ENCODE results near the gene ZNF639. TPM values are rescaled to one million over a fixed set of nuclear protein-coding genes. Genes with fewer than 3 reads are reported as not detected.

Gene ZNF639
- total RNA-seq, 6 experiments from 2014 or later: 12.0 to 20.7 (median 14.7) TPM

DNA sequence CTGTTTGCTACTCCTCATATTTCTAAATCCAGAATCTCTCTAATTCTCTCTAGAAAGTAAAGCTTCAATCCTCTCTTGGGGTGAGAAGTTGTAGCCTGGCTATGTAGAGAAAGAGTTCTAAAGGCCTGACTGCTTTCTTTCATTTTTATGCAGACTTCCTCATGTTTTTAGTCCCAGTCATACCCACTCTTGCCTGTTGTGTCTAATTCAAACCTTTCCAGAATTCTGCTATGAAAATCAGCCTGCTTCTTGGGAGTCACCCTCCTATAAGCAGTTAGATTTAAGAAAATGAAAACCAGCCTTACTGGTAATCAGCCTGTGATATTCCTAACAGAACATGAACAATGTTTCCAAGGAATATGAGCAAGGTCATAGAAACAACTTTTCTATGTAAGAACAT lies 14.8 kb upstream of the ZNF639 start:
- no peak for TF ChIP-seq CTCF (IDR thresholded peaks at IDR 0.05)
- TF ChIP-seq POLR2A (IDR thresholded peaks at IDR 0.05): no peak
- Histone ChIP-seq H3K27ac (no peak overlapping the region), H3K36me3 (no peaks in the 10 kb centered on the region), H3K4me1 (no peaks in the 10 kb centered on the region), H3K4me3 (no peak overlapping the region), H3K27me3 (no peaks in the 10 kb centered on the region), H3K9me3 (no peaks in the 10 kb centered on the region)
- DNase-seq (no peak), ATAC-seq (no peak)
- intact Hi-C loops (cut with DNase I): no loop called here

- no peaks in the 10 kb centered on the region for H3K27me3 ChIP-seq
- intact Hi-C loops (cut with DNase I): loop anchor here in 1 of 2 donors (10.0 kb wide), 1 partner anchor 295 kb away; no protein-coding TSS in a partner anchor
- H3K4me1 ChIP-seq: no peaks in the 10 kb centered on the region
- no peak overlapping the region for H3K27ac ChIP-seq
- TF ChIP-seq POLR2A (IDR thresholded peaks at IDR 0.05) (no peak), CTCF (IDR thresholded peaks at IDR 0.05) (no peak)
- no peaks in the 10 kb centered on the region for H3K36me3 ChIP-seq
- H3K4me3 ChIP-seq: no peak overlapping the region
- ATAC-seq (no peak), DNase-seq (no peak)
- H3K9me3 ChIP-seq: no peaks in the 10 kb centered on the region
- WGBS (ENCODE audit: insufficient coverage, low coverage, low lambda C conversion rate, missing lambda C conversion rate): 27% methylated on average over 1 of the region's 1 CpG
Measured at GRCh38 chr3:179309225-179310078, 13.4 kb upstream of the ZNF639 start.

- H3K27me3 ChIP-seq: no peaks in the 10 kb centered on the region
- 95% methylated on average over 2 of the region's 2 CpGs for WGBS (ENCODE audit: insufficient coverage, low coverage, low lambda C conversion rate, missing lambda C conversion rate)
- H3K36me3 ChIP-seq: no peaks in the 10 kb centered on the region
- no peak overlapping the region for H3K27ac ChIP-seq
- intact Hi-C loops (cut with DNase I): loop anchor here in 1 of 2 donors (5.0 to 10.0 kb wide), 2 partner anchors 172 to 304 kb away; partner anchors contain the start of gene PIK3CA
- DNase-seq (no peak), ATAC-seq (no peak)
- peaks cover 0 to 10% (median under 1%) of the 10 kb centered on the region in 4 donors for H3K4me1 ChIP-seq
- H3K4me3 ChIP-seq: no peak overlapping the region
- TF ChIP-seq CTCF (IDR thresholded peaks at IDR 0.05) (no peak), POLR2A (IDR thresholded peaks at IDR 0.05) (no peak)
- no peaks in the 10 kb centered on the region for H3K9me3 ChIP-seq
Measured at GRCh38 chr3:179318876-179319275, 4.0 kb upstream of the ZNF639 start.

DNA sequence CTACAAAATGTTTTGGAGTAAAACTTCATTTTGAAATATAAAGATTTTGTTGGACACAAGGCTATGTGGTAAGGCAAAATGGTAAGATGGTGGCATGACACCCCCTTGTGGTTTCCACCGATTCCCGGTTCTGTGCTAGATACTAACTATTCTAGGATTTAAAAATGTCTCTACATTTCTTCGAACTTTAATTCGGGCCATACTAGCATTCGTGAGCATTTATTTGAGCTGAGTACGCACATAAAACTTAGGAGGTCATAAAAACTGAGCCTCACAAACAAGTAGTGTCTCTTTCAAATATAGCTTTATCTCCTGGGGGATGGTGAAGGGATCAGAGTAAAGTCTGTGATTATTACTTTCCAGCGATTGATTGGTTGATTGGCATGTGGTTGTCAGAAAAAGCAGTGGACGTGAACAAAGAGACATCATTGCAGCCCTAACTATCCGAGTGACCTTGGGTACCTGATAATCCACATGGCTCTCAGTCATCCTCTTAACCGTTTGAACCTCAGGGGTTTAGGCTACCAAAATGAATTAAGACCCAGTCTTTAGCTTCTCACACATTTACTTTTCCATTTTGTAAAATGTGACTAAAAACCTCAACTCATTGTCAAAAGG lies 1.1 kb upstream of the ZNF639 start:
- Histone ChIP-seq H3K4me1 (peaks cover 0 to 17% (median 7%) of the 10 kb centered on the region in 4 donors), H3K9me3 (no peaks in the 10 kb centered on the region), H3K27ac (peak overlapping the region; percentile 14 to 88 (median 77)), H3K27me3 (no peaks in the 10 kb centered on the region), H3K4me3 (peak overlapping the region; percentile 68 to 86 (median 79)), H3K36me3 (peaks cover 0 to 4% (median 0%) of the 10 kb centered on the region in 4 donors)
- TF ChIP-seq CTCF (IDR thresholded peaks at IDR 0.05) (peak; percentile 30 to 50 (median 44)), POLR2A (IDR thresholded peaks at IDR 0.05) (no peak)
- WGBS (ENCODE audit: insufficient coverage, low coverage, low lambda C conversion rate, missing lambda C conversion rate): 24% methylated on average over 10 of the region's 10 CpGs
- no peak for DNase-seq
- intact Hi-C loops (cut with DNase I): no loop called here
- peak in 2 of 4 donors; percentile 10 to 24 for ATAC-seq

All from right lobe of liver (tissue), 6 donors.